Measurements from ENCODE around the gene WIPF1.

WIPF1 gene

GRCh38 chr2:174527959-174528358, 69.6 kb downstream of the WIPF1 start:
- DNase-seq = no peak

GRCh38 chr2:174527101-174527721, 70.4 kb downstream of the WIPF1 start:
- DNase-seq = no peak

GRCh38 chr2:174524527-174524926, 73.1 kb downstream of the WIPF1 start:
- DNase-seq = no peak

- no peak for DNase-seq
These were observed 75.1 kb downstream of the WIPF1 start for GRCh38 chr2:174522553-174522952.

GRCh38 chr2:174518395-174518794, 79.2 kb downstream of the WIPF1 start:
- DNase-seq = no peak

GRCh38 chr2:174516501-174517378, 80.9 kb downstream of the WIPF1 start:
- no peak for DNase-seq

GRCh38 chr2:174512345-174512744, 85.3 kb downstream of the WIPF1 start:
- no peak for DNase-seq

GRCh38 chr2:174511580-174512260, 85.9 kb downstream of the WIPF1 start:
- DNase-seq = no peak

- DNase-seq = peak in 1 of 2 experiments; percentile 41
These were observed 86.9 kb downstream of the WIPF1 start for GRCh38 chr2:174510583-174511189.
